HG02763 (cell line): ENCODE results near the gene GCHFR.

Experiments used
- ATAC-seq: cut with Tn5 transposase; IDR thresholded peaks from one replicate; pipeline ENCODE4 v1.9.1; 2021; ENCODE audit warnings: mild to moderate bottlenecking, moderate library complexity; ENCODE audit not compliant: unreplicated experiment

The GCHFR gene

DNA sequence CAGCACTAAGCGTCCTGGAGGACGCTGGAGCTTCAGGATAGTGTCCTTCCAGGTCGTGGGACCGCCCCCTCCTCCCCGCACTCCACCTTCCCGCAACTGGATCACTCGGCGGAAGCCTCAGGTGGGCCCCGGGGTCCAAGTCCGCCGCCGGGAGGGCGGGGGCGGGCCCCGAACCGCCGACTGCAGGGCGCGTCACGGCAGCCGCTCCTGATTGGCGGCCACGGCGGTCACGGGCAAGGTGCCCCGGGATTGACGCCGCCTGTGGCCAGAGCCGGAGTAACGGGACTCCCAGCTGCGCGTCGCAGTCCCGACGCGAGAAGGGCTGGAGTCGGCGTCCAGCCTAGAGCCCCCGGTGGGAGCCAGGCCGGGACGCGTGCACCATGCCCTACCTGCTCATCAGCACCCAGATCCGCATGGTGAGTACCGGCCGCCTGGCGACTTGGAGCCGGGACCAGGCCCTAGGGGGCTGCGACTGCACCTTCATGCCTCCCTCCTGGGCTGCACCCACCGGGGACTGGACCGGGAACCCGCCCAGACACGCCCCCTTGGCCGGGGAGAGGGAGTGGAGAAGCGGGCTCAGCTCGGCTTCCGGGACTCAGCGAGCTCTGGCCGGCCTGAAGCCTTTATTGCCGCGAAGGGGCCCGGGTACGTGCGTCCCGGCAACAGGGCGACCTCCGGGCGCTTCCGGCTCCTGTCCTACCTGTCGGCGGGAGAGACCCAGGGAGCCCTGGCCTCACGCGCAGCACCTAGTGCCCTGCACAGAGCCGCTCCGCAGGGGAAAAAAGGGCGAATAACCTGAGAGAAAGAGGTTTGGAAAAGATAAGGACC lies at the start of gene GCHFR:
Gene GCHFR, plus strand, starts transcription at position 268 of the 828 bp plus-strand sequence. Its CDS starts 113 bp downstream, at position 381.
- ATAC-seq = peak; percentile 43

DNA sequence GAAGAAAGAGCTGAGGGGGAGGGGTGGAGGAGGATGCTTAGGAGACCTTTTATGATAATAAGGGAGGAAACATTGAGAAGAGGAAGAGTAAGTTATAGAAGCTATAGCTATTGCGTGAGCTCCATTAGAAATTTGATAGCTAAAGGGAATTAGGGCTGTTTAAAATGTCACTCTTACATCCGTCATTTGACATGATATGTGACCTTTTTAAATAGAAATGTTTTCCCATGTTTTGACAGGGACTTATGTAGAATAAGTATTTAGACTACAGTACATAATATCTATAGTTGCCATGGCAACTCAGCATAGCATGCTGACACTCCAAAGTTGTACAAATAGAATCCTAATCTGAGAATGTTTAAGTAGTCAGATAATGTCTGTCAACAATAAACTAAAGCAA lies 49.7 kb upstream of the GCHFR start:
- ATAC-seq = no peak

DNA sequence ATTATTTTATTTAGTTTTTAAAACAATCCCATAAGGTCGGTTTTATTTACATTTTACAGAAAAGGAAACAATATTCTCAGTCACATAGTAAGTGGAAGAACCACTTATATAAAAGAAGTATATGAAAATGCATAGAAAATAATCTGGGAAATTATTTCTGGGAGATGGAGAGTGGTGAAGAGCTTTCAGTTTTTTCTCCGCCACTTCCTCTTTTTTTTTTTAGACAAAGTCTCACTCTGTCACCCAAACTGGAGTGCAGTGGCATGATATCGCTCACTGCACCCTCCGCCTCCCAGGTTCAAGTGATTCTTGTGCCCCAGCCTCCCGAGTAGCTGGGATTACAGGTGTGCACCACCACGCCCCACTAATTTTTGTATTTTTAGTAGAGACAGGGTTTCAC lies 47.7 kb upstream of the GCHFR start:
- ATAC-seq = no peak

DNA sequence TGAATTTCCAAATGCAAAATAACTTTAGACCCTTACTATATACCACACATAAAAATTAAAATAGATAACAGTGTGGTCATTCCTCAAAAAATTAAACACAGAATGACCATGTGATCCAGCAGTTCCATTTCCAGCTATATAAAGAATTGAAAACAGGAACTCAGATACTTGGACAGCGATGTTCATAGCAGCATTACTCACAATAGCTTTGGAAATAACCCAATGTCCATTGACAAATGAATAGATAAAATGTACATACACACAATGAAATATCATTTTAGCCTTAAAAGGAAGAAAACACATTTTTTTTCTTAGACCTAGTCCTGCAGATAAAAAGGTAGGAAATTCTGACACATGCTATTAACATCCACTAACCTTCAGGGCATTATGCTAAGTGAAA lies 42.2 kb upstream of the GCHFR start:
- ATAC-seq = no peak

DNA sequence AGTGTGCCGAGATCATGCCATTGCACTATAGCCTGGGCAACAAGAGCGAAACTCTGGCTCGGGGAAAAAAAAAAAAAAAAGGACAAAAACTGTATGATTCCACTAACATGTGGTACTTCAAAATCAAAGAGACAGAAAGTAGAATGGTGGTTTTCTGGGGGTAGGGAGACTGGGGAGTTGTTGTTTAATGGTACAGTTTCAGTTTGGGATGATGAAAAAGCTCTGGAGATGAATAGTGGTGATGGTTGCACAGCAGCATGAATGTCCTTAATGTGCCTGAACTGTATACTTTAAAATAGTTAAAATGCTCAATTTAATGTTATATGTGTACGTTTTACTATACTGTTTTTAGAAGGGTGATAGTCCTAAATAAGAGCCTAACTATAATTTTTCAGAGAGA lies 41.5 kb upstream of the GCHFR start:
- ATAC-seq = no peak

DNA sequence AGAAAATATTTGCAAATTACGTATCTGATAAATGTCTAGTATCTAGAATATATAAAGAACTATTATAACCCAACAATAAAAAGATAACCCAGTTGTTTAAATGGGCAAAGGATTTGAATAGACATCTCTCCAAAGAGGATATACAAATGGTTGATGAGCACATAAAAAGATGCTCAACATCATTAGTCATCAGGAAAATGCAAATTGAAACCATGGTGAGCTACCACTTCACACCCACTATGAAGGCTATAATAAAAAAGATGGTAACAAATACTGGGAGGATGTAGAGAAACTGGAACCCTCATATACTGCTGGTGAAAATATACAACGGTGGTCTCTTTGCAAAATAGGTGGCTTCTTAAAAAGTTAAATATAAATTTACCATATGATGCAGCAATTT lies 40.9 kb upstream of the GCHFR start:
- ATAC-seq = no peak

DNA sequence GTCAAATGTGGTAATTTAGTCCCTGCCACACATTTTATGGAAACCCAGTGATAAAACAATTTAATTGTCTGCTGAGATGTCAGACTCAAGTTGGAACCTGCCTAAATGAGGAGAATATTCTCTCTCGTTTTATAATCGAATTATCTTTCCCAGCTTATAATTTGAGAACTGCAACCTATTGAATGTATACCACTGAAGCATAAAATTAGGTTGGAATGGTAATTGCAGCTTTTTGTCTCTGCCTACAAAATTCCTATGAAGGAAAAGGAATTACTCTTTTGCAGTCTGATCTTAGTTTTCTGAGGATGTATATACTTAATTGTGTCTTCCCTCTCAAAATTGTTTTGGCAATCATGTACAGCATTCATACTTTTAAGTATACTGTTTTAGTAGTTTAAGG lies 39.9 kb upstream of the GCHFR start:
- ATAC-seq = no peak

DNA sequence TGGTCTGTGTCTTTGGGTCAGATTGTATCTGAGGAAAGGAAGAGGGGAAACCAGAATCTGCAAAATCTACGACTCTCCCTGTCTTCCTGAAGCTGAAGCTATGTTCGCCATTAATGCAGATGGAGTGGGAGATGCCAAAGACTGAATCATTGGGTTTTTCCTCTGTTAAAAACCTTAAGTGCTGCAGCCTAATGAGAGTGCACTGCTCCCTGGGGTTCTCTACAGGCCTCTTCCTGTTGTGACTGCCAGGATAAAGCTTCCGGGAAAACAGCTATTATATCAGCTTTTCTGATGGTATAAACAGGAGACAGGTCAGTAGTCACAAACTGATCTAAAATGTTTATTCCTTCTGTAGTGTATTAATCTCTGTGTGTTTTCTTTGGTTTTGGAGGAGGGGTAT lies 32.8 kb upstream of the GCHFR start:
- ATAC-seq = no peak

DNA sequence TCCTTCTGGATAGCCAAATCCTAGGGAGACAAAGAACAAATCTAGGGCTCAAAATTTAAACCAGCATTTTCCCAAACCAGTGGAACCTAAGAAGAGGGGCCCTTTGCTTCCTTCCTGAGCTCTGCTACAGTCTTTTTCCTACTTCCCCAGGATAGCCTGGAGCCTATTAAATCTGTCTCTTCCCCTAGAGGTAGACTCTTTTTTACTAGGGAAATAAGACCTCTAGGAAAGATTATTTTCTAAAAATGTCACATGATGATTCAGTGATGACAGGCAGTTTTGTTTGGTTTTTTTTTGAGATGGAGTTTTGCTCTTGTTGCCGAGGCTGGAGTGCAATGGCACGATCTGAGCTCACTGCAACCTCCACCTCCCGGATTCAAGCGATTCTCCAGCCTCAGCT lies 27.3 kb upstream of the GCHFR start:
- no peak for ATAC-seq

DNA sequence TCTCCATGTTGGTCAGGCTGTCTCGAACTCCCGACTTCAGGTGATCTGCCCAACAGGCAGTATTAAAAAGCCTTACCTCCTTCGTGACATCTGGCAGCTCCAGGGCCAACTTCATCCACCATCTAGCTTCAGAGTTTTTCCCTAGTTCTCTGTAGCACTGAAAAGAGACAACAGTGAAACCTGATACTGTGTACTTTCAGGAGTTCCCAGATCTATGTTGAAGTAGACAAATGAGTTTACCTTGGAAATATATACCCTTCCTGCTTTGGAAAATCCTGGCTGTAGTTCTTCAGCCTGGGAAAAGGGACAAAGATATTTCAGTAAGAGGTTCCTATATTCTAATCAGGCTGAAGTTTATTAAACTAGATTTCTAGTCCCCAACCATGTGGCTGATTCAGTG lies 26.8 kb upstream of the GCHFR start:
- no peak for ATAC-seq

DNA sequence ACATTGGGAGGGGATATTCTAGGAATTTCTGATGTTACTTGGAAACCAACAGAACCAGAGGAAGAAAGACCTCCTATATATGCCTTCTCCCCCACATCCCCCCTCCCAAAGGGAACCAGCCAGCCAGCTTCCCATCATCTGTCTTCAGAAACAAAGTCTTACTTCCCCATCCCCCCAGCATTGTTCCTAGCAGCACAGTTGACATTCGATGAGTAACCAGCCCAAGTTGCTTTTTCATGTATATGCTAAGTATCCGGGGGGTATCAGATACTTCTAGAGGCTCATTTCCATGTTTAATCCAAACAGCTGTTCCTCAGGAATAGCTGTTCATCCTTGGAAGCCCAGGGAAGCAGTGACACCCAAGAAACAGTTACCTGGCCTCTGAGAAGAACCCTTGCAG lies 24.8 kb upstream of the GCHFR start:
- no peak for ATAC-seq

DNA sequence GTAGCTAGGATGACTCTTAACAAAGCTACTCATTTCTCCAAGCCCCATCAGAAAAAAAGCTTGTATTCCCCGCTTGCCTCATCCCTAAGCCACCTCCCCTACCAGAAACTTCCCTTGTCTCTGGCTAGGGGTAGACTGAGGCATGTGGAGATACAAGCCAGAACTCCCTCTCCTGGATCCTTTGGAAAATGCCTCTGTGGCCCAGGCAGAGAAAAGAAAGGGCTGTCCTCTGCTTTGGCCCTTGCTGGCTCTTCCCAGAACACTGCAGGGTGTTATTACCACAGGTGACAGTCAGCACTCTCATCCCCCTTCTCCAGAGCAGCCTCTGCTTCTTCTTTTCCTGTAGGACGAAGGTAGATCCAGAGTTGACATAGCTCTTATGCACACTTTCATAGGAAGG lies 24.0 kb upstream of the GCHFR start:
- ATAC-seq = no peak

DNA sequence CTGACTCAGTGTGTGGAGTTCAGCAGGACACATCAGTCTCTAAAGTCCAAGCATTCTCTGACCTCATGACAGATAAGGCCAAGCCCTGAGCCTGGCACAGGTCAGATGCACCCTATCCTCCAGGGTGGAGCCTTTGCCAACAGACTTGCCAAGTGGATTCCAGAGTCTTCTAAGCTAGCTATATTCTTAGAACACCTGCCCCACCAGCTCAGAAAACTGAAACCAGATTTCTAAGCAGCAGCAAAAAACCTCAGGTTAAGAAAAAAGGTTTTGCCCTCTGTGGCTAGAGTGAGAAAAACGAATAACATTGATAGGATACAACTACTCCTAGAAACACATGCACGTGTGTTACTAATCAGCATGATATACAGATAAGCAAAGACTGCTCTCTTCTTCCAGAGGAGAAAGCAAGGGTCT lies 20.4 kb upstream of the GCHFR start:
- no peak for ATAC-seq

DNA sequence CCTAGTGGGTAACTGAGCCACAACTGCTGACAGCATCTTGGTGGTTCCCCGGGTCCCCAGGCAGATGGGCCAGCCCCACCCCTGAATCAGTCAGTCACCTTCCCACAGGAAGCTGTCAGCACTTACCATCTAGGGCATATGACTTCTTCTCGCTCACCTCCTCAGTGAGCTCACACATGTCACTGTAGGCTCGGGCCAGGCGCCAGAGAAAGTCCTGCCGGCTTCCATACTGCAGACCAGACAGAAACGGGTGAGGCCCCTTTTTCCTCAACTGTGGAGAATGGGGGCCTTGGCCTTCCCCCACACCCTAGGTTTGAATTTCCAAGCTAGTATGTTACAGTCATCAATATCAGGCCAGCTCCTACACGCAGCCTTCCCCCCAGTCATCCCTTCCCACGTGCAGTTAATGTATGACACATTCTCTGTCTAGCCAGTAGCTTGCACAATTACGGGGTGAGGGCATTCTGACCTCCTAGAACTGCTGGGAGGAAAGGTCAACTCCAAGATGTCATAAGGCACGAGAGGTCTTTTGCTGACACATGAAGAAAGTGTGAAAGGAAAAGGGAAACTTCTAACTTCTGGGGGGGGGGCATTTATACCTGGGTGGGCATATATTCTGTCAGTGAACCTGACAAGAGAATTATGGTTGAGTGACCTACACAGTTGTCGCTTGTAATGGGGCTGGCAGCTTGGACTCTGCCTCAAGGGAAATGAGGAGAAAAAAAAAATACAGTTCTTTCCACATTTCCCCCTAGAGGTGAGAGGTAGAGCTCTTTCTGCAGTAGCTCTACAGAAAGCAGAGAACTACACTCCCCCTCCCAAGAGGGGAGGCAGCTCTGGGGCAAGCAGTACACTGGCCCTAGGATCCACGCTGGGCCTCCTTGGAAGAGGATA lies 19.7 kb upstream of the GCHFR start:
- no peak for ATAC-seq

DNA sequence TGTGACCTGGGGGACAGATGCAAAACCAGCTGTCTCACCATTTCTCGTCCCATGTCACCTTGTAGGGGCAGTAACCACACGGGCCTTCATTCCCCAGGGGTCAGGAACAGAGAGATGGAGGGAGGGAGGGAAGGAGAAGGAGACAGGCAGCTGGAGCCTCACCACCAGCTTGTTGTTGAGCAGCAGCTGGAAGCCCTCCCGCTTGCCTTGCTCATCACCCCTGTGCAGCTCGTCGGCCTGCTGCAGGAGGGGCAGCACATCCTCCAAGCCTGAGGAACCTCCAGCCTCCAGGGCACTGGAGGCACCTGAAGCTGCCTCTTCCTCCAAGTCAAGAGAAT lies 19.1 kb upstream of the GCHFR start:
- ATAC-seq = no peak

DNA sequence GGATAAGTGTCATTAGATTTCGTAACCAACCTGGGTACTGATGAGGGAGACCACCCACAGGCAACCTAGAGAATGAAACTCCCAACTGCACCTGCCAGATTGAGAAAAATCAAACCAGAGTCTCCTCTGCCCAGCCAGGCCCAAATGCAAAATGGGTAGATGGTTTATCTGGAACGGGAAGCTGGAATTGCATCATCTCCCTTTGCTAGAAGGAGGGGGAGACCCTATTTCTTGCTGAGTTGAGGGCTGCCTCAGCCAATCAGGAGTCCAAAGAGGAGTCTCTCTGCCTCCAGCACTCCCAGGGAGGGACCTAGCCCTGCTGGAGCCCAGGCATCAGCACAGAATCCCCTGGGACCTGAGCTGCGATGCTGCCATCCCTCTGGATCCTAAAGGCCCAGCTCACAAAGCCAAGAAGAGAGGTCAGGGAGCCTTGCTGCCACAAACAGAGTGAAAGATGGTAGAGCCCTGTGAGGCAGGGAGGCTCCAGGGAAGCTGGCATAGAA lies 16.9 kb upstream of the GCHFR start:
- ATAC-seq = no peak

DNA sequence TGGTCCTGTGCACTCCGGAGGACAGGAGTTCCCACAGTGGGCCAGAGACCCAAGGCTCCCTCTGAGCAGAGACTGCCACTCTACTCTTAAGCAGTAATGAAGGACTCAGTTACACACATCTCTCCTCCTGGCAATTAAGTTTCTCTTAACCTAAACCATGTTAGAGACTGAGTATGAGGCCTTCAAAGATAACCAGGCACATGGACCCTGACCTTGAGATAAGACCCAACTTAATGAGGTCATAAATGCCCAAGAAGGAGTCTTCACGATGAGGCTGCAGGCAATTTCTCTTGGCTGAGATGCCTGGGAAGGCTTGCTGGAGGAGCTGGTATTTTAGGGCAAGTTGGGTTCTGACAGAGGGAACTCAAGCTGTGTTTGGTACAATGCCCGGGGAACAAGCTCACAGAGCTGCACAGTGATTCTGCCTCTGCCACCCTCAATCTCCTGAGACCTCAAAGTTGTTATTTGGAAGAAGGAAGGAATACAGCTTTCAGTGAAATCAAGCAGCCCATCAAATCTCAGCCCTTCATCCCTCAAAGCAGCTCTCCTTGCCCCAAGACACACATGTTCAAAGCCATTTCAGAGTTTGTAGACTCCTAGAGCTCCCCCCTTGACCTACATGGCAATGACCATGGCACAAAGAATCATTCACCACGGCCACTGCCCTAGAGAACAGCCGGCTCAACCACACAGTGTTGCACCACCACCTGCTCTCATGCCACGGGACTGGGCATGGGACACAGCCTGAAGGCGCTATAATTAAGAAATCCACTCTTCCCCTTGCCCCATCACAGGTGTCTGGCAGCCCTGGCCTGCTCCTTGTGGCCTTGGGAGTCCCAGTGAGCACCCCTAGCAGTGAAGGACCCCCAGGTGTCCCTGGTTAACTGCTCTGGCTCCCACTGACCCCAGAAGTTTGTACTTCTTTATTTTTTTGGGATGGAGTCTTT lies 15.9 kb upstream of the GCHFR start:
- ATAC-seq = no peak

DNA sequence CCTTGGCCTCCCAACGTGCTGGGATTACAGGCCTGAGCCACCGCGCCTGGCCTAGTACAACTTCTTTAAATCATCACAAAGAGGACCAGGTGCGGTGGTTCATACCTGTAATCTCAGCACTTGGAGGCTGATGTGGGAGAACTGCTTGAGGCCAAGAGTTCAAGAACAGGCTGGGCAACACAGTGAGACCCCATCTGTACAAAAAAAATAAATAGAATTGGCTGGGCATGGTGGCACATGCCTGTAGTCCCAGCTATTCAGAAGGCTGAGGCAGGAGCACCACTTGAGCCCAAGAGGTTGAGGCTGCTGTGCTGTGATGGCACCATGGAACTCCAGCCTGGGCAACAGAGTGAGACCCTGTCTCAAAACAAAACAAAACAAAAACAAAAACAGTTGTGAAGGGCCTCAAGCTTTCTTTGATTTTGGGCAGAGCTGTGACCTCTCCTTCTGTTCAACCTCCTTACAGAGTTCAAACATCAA lies 14.7 kb upstream of the GCHFR start:
- ATAC-seq = no peak

DNA sequence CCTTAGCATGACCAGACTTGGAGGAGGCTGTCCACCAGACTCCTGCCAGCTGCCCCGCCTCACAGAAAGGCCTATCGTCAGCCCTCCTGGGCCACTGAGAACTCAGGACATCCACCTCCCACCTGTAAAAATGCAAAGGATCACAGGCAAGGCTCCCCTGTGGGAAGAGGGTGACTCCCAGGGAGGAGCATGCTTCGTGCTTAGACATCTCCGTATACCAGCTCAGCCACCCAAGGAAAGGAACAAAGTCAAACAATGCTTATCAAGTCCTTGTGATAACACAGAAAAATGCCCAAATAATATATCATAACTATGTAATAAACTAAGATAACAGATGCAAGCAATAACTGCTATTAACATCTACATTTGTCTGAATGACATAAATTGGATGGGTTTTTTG lies 13.0 kb upstream of the GCHFR start:
- ATAC-seq = no peak

DNA sequence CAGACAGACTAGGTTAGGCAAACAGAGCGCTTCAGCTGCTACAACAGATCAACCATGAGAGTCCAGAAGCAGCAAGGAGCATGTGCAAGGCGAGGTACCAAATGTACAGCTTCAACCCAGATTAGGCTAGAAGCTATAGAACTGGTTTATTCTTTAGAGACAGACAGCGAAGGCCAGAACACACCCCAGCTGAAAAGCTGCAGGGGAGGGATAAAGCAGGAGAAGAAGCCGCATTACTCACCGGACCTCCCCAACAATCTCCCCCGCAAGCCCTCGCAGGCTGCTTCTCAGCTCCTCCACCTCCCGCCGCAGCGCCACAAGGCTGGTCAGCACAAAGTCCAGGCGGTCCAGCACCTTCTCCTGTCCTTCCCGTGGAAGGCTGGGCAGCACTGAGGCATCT lies 12.1 kb upstream of the GCHFR start:
- no peak for ATAC-seq

DNA sequence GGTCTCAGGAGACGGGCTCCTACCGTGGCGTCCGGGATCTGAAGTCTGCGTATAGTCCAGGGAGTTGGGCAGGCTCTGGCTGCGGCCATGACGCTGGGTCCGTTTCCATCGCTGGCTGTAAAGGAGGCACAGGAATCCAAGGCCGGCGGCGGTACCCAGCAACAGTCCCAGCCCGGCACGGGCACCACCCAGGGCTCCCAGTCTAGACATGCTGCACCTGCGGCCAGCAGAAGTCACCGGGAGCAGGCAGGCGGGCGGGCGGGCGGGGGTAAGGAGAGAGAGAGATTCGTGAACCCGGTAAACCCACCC lies 9.3 kb upstream of the GCHFR start:
- peak; percentile 12 for ATAC-seq
